Fibroblast of peridontal ligament (primary cell): ENCODE data around the gene TPPP2.

Source experiments
- DNase-seq: peaks from one replicate; pipeline ENCODE4 v3.0.0-alpha.2; 2010; ENCODE audit errors: extremely low read depth

Gene TPPP2

GRCh38 chr14:21075719-21076437 lies 45.9 kb downstream of the TPPP2 start:
- no peak for DNase-seq

- no peak for DNase-seq
These were observed 47.7 kb downstream of the TPPP2 start for GRCh38 chr14:21077672-21078071.

- DNase-seq = no peak
These were observed 48.3 kb downstream of the TPPP2 start for GRCh38 chr14:21078287-21078686.

GRCh38 chr14:21078726-21079125 lies 48.7 kb downstream of the TPPP2 start:
- DNase-seq = no peak

GRCh38 chr14:21081521-21082142 lies 51.6 kb downstream of the TPPP2 start:
- no peak for DNase-seq
